ENCODE data around the gene LDB2.

LDB2 gene

GRCh38 chr4:16721613-16722291 is 176.7 kb downstream of the LDB2 start:
- no peak for DNase-seq (ENCODE audit: low spot score)

- no peak for DNase-seq (ENCODE audit: low spot score)
These were observed 177.7 kb downstream of the LDB2 start for GRCh38 chr4:16720761-16721160.

- DNase-seq (ENCODE audit: low spot score) = no peak
These were observed 181.0 kb downstream of the LDB2 start for GRCh38 chr4:16717266-16717970.

- DNase-seq (ENCODE audit: low spot score) = no peak
These were observed 183.0 kb downstream of the LDB2 start for GRCh38 chr4:16715482-16715881.

GRCh38 chr4:16714191-16714590 is 184.3 kb downstream of the LDB2 start:
- no peak for DNase-seq (ENCODE audit: low spot score)

- no peak for DNase-seq (ENCODE audit: low spot score)
These were observed 184.7 kb downstream of the LDB2 start for GRCh38 chr4:16713696-16714095.

- DNase-seq (ENCODE audit: low spot score) = no peak
These were observed 185.2 kb downstream of the LDB2 start for GRCh38 chr4:16713271-16713670.

- no peak for DNase-seq (ENCODE audit: low spot score)
These were observed 188.2 kb downstream of the LDB2 start for GRCh38 chr4:16710198-16710597.

GRCh38 chr4:16707874-16708273 is 190.6 kb downstream of the LDB2 start:
- DNase-seq (ENCODE audit: low spot score) = no peak

- no peak for DNase-seq (ENCODE audit: low spot score)
These were observed 192.2 kb downstream of the LDB2 start for GRCh38 chr4:16706251-16706650.

- no peak for DNase-seq (ENCODE audit: low spot score)
These were observed 193.1 kb downstream of the LDB2 start for GRCh38 chr4:16705341-16705740.

GRCh38 chr4:16704489-16704888 is 194.0 kb downstream of the LDB2 start:
- DNase-seq (ENCODE audit: low spot score) = no peak

- DNase-seq (ENCODE audit: low spot score) = no peak
These were observed 202.5 kb downstream of the LDB2 start for GRCh38 chr4:16695896-16696295.

GRCh38 chr4:16694884-16695276 is 203.6 kb downstream of the LDB2 start:
- DNase-seq (ENCODE audit: low spot score) = no peak

GRCh38 chr4:16694173-16694883 is 204.1 kb downstream of the LDB2 start:
- DNase-seq (ENCODE audit: low spot score) = no peak

- no peak for DNase-seq (ENCODE audit: low spot score)
These were observed 204.8 kb downstream of the LDB2 start for GRCh38 chr4:16693641-16694040.

GRCh38 chr4:16692961-16693506 is 205.4 kb downstream of the LDB2 start:
- no peak for DNase-seq (ENCODE audit: low spot score)

GRCh38 chr4:16692524-16692923 is 205.9 kb downstream of the LDB2 start:
- no peak for DNase-seq (ENCODE audit: low spot score)

GRCh38 chr4:16692046-16692445 is 206.4 kb downstream of the LDB2 start:
- no peak for DNase-seq (ENCODE audit: low spot score)

- DNase-seq (ENCODE audit: low spot score) = no peak
These were observed 207.0 kb downstream of the LDB2 start for GRCh38 chr4:16691450-16691849.

GRCh38 chr4:16687845-16688244 is 210.6 kb downstream of the LDB2 start:
- no peak for DNase-seq (ENCODE audit: low spot score)

GRCh38 chr4:16687011-16687410 is 211.4 kb downstream of the LDB2 start:
- no peak for DNase-seq (ENCODE audit: low spot score)

GRCh38 chr4:16686195-16686594 is 212.2 kb downstream of the LDB2 start:
- DNase-seq (ENCODE audit: low spot score) = no peak

All from cerebellar cortex (tissue), 1 donor.